HG03558 (cell line): ENCODE data around the gene TPD52L2.

ENCODE experiments used
- ATAC-seq: cut with Tn5 transposase; IDR thresholded peaks from one replicate; pipeline ENCODE4 v1.9.1; 2021; ENCODE audit warnings: moderate number of reproducible peaks; ENCODE audit not compliant: unreplicated experiment; ENCODE audit errors: extremely low read depth

The TPD52L2 gene

DNA sequence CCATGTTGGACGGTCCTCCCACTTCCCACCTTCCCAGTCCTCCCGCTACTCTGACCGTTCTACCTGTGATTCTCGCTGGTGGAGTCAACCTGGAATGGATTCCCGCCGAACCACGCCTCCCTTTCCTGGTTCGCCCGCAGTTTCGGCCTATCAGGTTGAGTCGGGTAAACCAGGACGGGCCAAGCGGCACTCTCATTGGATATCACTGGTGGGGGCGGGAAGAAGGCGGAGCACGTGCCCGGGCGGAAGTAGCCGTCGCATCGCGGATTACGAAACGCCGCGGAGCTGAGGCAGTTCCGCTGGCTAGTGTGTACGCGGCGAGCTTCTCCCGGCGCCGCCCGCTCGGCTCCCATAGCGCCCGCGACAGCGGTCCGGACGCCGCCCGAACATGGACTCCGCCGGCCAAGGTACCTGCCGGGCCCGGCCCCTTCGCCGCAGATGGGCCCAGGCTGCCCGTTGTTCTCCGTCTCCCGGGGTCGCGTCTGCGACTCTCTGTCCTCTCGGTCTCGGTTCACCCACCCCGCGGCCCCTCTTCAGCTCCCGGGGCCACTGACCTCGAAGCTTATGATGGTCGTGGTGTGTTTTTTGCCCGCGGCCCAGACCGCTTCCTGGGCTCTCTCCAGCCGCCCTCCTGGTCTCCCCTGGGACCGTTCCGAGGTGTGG, at the start of gene TPD52L2:
Gene TPD52L2, plus strand, starts transcription at position 293 of the 663 bp plus-strand sequence. Its CDS starts 96 bp downstream, at position 389.
- peak; percentile 51 for ATAC-seq

DNA sequence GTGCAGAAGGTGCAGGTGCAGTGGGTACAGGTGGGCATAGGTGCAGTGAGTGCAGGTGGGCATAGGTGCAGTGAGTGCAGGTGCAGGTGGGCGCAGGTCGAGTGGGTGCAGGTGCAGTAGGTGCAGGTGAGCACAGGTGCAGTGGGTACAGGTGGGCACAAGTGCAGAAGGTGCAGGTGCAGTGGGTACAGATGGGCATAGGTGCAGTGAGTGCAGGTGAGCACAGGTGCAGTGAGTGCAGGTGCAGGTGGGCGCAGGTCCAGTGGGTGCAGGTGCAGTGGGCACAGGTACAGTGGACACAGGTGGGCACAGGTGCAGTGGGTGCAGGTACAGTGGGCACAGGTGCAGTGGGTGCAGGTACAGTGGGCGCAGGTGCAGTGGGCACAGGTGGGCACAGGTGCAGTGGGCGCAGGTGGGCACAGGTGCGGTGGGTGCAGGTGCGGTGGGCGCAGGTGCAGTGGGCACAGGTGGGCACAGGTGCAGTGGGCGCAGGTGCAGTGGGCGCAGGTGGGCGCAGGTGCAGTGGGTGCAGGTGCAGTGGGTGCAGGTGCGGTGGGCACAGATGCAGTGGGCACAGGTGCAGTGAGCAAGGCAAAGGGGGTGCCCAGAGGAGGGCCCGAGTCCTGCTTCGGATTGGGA, 49.3 kb upstream of the TPD52L2 start:
- no peak for ATAC-seq

DNA sequence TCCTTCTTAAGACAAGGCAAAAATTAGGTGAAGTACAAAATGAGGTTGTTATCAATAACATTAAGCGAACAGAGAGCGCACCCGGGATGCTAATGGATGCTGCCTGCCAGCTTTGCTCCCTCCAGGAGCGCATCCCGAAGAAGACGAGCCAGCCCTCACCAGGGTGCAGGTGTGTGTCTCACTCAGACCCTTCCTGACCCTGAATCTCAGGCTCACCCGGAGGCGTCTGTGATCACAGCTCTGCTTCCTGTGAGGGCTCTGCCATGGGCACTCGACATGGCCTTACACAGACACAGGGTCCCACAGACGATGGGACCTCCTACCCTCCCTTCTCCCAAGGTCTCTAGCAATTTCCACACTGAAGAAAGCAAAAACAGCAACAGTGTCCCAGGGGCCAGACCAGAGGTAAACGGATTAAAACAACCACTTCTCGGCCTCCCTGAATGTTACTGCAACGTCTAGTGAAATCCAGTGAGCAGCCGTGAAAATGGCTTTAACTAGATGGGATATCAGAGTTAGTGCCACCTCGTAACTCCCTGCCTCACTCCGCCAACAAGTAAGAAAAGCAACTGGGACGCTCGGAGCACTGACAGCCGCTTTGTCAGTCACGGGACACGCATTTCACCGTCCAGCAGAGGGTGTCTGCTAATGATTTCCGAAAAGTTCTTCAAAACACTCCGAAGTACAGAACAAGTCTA, 45.7 kb upstream of the TPD52L2 start:
- ATAC-seq: no peak

DNA sequence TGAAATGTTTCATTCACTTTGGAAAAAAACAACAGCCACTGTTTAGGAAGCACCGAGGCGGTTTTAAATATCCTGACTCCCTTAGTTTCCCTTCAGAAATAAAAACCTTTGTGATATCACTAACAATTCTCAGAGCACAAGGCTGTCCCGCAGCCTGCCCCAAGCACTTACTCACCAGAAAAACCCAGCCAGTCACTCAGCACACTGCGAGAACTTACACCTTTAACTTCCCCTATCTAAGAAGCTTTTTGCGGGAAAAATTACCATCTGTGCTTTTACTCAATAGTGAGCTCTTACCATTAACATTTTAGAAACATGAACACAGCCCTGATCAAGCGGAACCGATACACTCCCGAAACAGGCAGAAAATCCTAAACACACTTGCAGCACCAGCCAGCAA, 43.3 kb upstream of the TPD52L2 start:
- no peak for ATAC-seq

DNA sequence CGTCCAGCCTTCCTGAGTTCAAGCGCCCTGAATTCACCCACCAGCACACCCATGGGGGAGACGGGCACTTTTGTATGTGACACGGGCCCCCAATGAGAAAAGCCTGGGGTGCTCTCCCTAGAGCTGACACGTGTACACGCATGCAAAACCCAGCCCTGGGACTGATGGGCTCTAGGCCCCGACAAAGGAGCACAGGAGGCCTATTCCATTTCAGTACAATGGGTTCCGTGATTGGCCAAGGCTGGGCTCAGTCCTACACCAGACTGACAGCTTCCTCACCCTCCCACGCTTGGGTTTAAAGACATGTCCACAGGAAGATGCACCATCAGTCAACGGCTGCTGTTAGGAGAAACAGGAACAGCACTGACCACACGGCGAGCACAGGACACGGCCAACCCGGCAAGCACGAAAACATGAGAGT, 42.8 kb upstream of the TPD52L2 start:
- no peak for ATAC-seq

DNA sequence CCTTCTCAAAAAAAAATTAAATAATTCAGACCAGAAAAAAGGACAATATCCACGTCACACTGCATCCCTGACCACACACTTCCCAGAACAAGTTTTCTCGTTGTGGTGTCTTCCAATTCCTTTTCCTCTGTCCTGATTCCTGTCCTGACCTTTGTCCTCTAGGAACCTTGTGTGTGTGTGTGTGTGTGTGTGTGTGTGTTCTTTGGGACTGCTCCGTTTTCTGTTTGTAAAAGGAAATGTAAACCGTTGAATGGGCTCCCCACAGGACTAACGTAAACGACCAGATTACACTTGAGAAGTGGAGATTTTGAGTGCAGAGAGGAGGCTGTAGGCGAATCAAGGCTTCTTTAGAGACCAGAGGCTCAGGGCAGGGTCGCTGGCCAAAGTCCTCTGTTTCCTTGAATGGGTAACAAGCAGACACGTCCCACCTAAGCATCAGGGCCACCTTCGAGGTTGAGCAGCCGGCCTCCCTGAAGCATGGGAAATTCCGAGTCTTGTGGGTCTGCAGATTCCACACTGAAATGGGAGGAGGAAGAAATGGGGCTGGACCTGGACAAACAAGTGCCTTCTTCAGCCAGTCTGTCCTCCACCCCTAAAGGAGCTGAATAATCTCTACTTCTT, 41.3 kb upstream of the TPD52L2 start:
- ATAC-seq: no peak

DNA sequence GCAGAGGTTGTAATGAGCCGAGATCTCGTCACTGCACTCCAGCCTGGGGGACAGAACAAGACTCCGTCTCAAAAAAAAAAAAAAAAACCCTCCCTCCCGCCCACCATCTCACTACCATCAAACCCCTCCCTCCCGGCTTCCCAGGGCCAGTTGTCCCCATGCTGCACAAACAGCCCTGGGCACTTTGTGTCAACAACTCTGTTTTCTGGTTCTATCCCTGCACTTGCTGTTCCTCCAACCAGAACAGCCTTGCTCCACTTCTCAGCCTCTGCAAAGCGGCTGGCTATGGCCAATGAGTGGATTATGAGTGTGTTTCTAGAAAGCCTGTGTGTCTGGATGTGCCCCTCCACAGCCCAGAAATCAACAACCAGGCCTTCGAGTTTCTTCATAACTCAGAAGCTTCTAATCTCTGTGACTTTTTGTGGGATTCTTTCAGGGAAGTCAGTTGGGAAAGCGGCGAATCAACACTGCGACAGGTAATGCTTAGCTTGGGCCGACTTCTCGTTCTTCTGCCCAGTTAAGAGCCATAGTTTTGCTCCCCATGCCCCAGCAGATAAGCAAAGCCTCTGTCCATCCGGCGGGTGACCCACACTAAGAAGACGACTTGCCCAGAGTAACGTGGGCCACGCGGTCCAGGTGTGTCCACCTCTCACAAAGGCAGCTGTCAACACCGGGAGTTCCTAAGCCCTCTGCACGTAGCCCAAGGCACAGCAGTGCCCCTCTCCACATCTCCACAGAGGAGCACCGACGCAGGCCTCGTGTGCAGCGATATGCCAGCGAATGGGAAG, 39.5 kb upstream of the TPD52L2 start:
- no peak for ATAC-seq

DNA sequence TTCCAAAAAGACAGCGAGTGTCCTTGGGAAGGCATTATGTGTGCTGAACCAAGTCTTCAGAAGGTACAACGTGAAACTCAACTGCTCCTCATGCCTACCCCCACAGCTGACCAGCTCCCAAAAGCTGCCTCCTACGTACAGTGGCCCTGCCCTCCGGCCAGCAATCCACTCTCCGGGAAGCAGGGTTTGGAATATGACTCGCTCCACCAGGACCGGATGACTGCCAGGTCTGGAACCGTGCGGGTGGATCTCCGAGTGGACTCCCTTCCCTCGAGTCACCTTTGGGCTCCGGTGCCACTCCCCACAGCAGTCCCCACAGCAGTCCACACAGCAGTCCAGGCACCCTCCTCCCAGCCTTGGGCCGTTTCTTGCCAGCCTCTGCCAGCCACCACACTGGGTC, 38.3 kb upstream of the TPD52L2 start:
- ATAC-seq: no peak

DNA sequence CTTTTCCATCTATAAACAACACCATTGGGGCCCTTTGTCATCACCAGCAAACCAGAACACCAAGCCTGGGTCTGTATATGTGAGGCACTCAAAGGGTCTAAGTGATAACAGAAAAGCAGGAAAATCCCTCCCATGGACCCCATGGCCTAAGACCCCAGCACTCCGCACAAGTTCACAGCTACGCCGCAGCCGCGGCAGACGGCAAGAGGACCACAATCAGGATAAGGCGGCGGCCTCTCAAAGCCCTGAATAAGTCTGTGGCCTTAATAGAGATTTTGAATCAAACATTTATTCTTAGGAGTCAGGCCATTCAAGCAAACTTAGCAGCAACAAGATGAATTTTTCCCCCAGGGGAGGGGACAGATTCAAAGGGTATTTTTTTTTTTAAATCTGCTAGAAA, 36.9 kb upstream of the TPD52L2 start:
- no peak for ATAC-seq

DNA sequence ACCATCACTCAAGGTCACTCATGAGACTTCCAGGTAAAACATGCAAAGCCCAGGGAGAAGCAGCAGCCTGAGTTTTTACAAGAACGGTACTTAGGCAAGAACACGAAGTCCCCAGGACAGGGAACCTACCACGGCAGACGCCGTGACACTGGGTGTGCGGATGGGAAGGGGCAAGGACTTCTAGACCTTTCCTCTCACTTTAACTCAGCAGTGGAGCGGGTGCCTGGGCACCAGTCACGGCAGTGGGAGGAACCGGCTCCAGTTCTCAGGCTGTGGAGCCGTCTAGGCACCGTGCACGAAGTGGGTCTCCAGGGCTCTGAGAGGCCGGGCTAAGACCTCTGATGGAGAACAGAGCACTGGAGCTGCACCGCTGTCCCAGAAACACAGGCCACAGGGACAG, 36.5 kb upstream of the TPD52L2 start:
- no peak for ATAC-seq

DNA sequence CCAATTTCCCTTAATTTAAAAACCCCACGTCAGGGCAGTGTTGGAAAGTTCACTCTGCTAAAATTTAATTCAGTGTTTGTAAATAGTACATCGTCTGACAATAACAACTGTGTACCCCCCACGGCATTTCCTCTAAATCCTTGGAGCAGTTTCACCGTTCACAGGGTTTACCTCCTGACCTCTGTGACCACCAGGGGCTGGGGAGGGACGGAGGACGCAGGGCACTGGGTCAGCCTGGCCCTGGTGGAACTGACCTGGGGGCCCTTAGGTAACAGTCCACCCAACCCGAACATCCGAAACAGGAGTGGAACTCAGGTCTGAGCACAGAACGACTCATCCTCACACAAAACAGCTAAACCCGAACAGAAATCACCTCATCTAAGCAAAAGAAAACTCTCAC, 36.1 kb upstream of the TPD52L2 start:
- ATAC-seq: no peak

DNA sequence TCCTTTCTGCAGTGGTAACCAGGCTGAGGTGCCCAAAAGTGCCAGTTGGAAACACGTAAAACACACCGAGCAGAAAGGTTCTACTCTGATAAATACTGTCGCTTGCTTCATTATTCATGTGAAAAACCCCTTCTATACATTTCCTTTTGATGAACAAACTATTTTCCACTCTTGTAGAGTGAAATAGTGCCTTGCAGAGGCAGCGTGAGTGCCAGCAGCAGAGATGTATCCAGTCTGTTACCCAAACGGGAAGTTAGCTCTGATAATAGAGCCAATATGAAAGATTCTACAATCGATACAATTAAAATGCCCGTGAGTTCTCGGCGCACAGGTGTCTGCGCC, 35.5 kb upstream of the TPD52L2 start:
- ATAC-seq: no peak

DNA sequence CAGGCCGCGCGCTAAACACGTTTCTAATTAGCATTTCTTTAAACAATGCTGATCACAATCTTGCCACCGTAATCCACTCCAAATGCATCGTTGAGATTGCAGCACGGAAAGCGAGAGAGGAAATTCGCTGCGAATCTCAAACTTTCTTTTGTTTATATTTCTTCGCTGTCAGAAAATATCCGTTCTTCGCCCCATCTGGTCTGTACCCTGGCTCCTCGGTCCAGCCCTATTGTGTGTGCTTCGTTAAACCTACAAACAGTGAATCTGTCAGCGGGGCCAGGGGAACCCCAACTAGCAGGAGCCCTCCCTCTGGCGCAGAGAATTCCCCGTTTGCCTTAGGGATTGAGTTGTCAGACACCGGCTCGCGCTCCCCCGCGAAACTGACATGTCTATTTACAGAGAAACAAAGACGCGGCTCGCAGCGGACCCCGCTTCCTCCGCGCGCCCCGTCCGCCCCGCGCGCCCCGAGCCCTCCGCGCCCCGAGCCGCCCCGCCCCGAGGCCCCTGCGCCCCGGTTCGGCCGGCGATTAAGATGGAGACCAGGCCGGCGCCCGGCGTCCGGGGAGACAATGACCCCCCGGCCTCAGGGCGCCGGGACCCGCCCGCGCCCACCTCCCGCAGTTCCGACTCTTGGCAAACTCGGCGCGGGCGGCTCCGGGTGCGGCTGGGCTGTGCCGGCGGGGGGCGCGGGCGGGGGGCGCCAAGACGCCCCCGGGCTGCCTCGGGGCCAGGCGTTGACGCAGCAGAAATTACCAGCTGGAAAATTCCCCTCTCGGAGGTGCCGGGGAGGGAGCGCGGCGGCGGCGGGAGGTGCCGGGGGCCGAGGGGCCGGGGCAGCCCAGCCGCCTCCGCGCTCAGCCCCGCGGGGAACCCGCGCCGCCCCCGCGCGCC, 34.9 kb upstream of the TPD52L2 start:
- no peak for ATAC-seq

DNA sequence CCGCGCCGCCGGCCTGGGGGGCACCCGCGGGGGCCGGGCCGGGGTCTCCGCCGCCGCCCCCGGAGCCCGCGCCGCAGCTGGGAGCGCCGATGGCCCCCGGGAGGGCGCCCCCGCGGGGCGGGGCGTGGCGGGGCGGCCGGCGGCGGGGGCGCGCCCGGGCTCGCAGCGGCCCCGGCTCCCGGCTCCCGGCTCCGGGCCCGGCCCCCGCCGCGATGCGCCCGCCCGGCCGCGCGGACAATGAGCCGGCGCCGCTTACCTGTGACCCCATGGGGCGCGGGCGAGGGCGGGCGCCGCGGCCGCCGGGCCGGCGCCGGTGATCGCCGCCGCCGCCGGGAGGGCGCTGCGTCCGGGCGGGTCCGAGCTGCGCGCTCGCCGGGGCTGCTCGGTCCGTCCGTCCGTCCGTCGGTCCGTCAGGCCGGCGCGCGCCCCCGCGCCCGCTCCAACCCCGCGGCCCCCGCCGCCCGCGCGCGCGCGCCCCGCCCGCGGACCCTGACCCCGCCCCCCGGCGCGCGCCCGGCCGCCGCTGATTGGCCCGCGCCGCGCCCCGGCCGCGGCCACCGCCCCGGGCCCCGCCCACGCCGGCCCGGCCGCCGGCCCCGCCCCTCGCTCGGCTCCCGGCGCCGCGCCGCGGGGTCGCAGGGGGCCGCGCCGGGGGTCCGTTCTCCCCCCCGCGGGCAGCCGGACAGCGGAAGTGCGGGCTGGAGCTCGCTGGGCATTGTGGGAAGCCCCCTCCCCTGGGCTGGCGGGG, 34.1 kb upstream of the TPD52L2 start, which contains the start of gene ZBTB46:
Gene ZBTB46, minus strand, starts transcription at position 424 of the 748 bp plus-strand sequence. CDS start 40,507 bp downstream, outside the sequence.
- ATAC-seq: no peak

DNA sequence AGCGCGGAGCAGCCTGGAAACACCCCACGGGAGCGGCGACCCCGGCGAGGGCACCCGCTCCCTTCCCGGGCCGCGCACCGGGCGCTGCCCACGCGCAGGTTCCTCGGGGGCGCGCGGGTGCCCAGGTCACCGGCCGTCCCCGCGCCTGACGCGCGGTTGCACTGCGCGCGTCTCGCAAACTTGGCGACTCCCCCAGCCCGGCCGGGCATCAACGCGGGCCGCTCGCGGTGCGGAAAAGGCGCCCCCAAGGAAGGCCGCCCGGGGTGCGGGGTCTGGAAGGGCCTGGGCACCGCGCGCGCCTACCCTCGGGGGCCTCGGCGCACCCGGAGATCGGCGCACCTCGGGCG, 33.5 kb upstream of the TPD52L2 start:
- no peak for ATAC-seq

DNA sequence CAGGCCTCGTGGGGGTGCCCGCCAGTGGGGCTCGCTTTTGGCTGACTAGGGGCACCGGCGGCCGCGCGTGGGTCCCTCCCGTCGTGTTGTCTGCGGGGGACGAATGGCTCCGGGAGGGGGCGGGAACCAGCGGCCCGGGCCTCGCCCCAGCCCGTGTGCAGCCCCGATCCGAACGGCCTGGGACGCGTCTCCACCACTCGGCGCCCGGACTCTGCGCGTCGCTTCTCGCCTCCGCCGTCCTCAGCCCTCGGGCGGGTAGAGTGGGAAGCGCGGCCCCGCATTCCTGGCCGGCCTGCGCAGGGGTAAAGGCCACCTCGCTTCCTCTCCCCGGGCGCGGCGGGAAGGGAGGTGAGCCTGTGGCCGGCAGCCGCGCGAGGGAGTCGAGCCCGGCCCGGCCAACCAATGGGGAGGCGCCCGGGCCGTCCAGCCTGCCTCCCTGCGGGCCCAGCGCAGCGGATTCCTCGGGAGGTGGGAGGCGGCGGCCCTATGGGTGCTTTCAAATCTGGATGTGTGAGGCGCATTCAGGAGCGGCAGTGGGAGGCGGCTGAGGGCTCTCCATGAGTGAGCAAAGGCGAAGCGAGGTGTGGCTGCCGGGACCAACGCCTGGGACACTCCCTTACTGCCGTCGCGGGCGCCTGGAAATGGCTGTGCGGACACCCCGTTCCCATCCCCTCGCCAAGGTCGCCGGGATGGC, 32.9 kb upstream of the TPD52L2 start:
- no peak for ATAC-seq

DNA sequence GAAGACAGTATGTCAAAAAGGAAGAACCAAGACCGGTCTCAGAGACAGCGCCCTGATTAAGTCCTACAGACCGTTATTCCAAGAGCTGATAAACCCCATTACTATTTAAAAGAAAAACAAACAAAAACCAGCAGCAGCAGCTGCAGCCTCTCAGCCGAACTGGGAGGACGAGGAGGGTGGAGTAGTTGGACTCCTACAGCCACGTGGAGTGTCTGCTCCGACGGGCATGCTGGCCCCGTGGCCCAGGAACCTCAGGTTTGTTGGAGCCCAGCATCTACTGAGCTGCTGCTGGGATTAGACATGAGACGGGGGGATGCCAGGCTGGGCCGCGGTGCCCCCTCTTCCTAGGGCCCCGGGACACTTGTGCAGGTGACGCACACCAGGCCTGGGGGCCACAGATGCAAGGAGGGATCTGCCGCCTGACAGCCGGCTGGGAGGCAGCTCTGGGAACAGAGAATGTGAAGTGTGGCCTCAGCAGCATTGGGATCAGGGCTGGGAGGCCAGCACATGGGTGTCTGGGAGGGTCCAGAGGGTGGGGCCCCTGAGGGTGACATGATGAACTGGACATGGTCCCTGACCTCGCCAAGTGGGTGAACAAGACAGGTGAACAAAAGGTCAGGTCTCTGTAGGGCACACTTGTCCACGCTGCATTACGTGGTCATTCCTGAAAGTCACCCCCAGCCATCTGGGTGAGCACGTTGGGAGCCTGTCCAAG, 31.1 kb upstream of the TPD52L2 start:
- ATAC-seq: no peak

DNA sequence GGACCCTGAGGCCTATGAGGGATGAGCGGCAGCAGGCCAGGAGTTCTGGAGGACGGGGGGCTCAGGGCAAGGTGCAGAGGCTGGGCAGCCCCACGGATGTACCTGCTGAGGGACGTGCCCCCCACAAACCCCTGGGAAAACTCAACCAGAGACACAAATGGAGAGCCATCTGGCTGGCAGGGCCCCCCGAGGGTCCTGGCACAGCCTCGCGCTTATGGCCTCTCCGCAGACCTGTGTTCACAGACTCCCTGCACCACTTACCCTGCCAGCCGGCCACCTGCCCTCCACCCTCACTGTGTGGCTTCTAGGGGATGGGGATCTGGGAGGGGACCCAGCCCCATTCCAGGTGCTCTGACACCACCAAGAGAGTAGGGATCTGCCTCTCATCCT, 30.6 kb upstream of the TPD52L2 start:
- ATAC-seq: no peak
